GM18502 (cell line): ENCODE measurements around the gene IL32.
"Not testable (repeated sequence)": the region's sequence is repeated elsewhere in the genome, so short reads cannot be mapped to it uniquely, and the experiment has no call there.

ENCODE experiments used
- ATAC-seq: cut with Tn5 transposase; IDR thresholded peaks from one replicate; pipeline ENCODE4 v1.9.1; 2021; ENCODE audit warnings: mild to moderate bottlenecking; ENCODE audit not compliant: unreplicated experiment, poor library complexity

IL32 gene

DNA sequence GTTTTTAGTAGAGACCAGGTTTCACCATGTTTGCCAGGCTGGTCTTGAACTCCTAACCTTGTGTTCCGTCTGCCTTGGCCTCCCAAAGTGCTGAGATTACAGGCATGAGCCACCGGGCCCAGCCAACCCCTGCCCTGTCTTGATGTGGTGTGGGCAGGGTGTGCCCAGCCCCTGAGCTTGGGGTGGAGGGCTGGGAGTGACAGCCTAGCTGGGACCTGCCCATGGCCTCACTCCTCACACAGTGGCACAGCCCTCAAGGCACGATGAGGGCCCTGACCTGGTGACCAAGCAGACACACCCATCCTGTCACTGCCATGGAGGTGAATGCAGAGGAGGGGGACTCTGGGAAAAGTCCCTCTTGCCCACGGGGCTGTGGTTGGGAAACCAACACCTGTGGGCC lies 3.0 kb downstream of the IL32 start:
- ATAC-seq = no peak

- ATAC-seq = not testable (repeated sequence)
Observed at GRCh38 chr16:3069146-3069545, 3.7 kb downstream of the IL32 start.

GRCh38 chr16:3070608-3071111 lies 5.2 kb downstream of the IL32 start:
- no peak for ATAC-seq

DNA sequence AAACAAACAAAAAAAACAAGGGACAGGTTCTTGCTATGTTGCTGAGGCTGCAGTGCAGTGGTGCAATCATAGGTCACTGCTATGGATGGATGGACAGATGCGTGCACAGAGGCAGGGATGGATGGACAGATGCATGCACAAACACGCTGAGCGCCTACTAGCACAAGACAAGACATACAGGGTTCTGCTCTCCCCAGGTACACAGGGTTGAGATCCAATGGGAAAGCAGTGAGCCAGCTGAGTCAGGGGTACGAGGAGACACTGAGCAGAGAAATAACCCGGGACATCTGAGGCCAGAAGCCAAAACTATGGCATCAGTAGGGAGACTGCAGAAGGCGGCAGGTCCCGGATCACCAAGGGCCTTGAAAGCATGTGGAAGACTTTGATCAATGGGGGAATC lies 6.2 kb downstream of the IL32 start:
- no peak for ATAC-seq

DNA sequence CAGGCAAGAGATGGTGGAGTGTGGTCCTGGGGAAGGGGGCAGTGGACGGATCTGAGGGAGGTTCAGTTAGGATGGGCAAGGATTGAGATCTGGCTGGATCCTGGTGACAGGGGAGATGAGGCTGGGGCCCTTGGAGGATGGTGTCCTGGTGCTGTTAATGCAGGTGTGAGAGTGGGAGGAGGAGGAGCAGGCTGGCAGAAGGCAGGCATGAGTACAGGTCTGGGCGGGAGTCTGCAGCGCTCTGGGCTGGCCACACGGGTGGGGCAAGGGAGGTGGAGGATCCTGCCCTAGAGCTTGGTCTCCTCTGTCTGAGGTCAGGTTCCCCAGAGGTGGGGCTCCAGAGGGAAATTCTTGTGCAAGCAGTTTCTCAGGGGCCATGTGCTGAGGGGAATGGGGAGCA lies 6.7 kb downstream of the IL32 start:
- not testable (repeated sequence) for ATAC-seq

GRCh38 chr16:3072576-3073263 lies 7.3 kb downstream of the IL32 start:
- ATAC-seq = not testable (repeated sequence)

GRCh38 chr16:3073448-3073847 lies 8.0 kb downstream of the IL32 start:
- no peak for ATAC-seq

DNA sequence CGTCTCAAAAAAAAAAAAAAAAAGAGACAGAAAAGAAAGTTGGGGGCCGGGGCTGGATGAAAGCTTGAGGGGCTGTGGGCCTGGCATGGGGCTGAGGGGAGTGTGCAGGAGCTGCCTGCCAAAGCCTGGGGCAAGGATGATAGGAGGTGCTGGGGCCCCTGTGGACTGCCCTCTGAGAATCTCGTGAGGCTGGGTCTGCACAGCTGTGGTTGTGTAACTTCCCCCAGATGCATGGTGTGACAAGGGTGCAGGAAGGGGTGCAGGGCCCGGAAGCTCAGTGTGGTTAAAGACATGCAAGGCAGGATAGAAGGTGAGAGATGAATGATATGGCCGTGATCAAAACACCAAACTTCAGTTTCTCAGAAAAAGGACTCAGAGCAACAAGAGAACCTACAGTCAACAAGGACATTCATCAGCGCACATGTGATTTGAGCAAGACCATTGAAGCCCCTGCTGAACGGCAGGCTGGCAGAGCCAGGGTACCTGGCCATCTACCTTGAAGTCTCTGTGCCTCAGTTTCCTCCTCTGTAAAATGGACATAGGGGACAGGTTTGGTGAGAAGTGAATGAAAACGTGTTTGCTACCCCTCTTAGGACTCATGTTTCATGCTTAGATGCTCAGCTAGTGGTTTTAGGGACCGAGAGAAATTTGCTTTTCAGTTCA lies 9.6 kb downstream of the IL32 start:
- peak; percentile 81 for ATAC-seq

GRCh38 chr16:3075523-3075915 lies 10.1 kb downstream of the IL32 start:
- no peak for ATAC-seq

DNA sequence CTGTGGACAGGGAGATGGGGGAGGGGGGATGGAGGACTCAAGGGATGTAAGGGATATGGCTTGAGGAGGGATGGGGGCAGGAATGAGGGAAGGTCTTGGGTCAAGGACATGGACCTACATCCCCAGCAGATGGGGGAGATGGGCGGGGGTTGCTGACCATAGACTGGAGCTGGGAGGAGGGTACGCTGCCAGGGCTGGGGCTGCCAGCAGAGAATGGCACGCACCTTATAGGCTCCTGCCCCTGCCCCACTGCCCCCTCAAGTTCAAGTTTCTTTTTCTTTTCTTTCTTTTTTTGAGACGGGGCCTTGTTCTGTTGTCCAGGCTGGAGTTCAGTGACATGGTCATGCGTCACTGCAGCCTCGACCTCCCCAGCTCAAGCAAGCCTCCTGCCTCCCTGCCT lies 10.5 kb downstream of the IL32 start:
- not testable (repeated sequence) for ATAC-seq

- ATAC-seq = no peak
Observed at GRCh38 chr16:3076577-3076976, 11.1 kb downstream of the IL32 start.

- ATAC-seq = no peak
Observed at GRCh38 chr16:3080024-3080423, 14.6 kb downstream of the IL32 start.

- not testable (repeated sequence) for ATAC-seq
Observed at GRCh38 chr16:3081957-3082356, 16.5 kb downstream of the IL32 start.

- ATAC-seq = not testable (repeated sequence)
Observed at GRCh38 chr16:3083408-3083807, 18.0 kb downstream of the IL32 start.

- ATAC-seq = no peak
Observed at GRCh38 chr16:3084491-3084890, 19.1 kb downstream of the IL32 start.

- no peak for ATAC-seq
Observed at GRCh38 chr16:3084969-3085670, 19.7 kb downstream of the IL32 start.

GRCh38 chr16:3085868-3086595 lies 20.6 kb downstream of the IL32 start:
- no peak for ATAC-seq

DNA sequence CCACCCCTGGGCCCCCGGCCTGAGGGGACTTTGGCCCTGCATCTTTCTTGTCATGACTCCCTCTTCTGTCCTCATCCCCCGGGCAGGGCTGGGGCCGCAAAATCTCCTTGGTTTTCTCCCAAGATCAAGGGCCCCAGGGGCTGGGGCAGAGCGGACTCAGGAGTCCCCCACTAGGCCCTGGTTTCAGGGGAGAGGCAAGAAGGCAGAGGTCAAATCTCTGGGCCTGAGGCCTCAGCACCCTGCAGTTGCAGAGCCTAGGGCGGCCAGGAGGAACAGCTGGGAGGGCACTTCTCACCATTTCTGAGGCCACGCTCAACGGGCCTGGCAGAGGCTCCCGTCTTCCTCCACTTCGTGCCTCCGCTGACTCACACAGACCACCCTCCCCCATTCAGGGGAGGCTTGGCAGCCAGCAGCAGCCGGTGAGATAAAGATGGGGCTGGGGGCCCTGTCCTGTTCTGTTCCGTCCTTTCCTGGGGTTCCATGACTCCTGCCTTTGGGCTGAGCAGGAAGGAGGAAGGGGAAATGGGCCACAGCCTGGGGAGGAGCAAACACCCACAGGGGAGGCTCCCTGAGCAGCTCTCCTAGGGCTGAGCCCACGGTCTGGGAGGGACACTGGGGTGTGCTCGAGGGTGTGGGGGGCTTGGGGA lies 21.3 kb downstream of the IL32 start:
- ATAC-seq = no peak

DNA sequence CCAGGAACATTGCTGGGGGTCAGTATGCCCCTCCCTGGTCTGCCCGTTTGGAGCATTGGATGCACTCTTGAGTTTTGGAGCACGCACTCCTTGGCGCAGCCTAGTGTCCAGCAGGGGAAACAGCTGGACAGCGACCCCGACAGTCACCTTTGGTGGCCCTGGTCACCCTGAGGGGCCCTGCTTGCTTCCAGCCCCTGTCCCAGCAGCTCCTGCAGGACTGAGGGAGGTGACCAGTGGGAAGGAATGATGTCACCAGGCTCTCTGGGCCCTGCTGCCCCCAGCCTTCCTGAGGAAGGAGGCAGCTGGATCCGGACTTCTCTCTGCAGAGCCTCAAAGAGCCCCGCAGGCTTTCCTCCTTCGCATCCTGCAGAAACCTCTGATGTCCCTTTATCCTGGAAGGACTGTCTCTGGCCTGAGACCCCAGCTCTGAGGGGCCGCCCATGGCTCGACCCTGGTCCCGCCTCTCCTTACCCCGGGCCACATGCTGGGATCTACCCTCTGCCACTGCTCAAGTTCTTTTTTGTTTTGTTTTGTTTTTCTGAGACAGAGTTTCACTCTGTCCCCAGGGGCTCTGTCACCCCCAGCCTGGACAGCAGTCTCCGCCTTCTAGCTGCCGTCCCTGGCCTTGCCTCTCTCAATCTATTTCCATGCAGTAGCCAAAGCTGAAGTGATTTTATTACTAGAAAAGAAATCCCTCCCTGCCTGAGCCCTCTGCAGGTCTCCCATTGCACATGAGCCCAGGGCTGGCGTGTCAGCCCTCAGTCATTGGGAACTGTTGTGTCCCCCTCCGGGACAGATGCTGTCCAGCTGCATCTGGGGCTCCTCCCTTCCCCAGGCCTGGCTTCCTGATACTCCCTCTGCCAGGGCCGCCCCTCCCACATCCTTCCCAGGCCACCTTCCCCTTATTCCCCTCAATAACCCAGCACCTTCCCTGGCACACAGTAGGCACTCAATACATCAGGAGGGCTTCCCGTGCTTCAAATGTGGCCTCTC lies 22.1 kb downstream of the IL32 start:
- ATAC-seq = no peak
